Testis (tissue), 2 donors: Measurements from ENCODE around the gene POLD2.

Experiments used
- POLR2A ChIP-seq: fragments of 450-650 bp; IDR thresholded peaks from one replicate; pipeline ENCODE4 v1.6.1; 2017; ENCODE audit warnings: antibody characterized with exemption, mild to moderate bottlenecking, moderate library complexity
- TF ChIP-seq, protein P1 (sequence below), 3 experiments: fragments of 450-650 bp in 2 of 3; fragments of 200-600 bp in 1 of 3; sonication (generic) in 1 of 3; IDR thresholded peaks; one replicate each; pipeline ENCODE4 v1.5.1; 2016 to 2019; ENCODE audit warnings: antibody characterized with exemption in 3 of 3, mild to moderate bottlenecking in 2 of 3, moderate library complexity in 1 of 3

DNA sequence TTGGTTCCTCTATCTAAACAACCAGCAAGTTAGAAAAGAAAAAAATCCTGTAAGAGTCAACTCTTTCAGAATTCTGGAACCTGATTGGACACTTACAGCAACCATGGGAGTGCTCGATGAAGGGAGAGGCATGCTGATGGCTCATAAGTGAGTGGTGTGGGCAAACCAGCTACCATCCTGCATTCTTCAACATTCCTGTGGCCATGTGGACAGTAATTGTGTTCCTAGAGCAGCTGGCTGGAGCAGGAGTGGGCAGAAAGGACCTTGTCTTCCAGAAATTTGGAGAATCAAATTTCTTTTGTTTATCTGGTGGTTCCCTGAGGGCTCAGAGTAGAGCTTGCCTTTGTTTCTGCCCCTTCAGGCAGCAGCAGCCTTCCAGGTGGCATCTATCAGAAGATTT is 40.2 kb upstream of the POLD2 start:
- no peak for TF ChIP-seq POLR2A
- TF ChIP-seq, protein P1, sequence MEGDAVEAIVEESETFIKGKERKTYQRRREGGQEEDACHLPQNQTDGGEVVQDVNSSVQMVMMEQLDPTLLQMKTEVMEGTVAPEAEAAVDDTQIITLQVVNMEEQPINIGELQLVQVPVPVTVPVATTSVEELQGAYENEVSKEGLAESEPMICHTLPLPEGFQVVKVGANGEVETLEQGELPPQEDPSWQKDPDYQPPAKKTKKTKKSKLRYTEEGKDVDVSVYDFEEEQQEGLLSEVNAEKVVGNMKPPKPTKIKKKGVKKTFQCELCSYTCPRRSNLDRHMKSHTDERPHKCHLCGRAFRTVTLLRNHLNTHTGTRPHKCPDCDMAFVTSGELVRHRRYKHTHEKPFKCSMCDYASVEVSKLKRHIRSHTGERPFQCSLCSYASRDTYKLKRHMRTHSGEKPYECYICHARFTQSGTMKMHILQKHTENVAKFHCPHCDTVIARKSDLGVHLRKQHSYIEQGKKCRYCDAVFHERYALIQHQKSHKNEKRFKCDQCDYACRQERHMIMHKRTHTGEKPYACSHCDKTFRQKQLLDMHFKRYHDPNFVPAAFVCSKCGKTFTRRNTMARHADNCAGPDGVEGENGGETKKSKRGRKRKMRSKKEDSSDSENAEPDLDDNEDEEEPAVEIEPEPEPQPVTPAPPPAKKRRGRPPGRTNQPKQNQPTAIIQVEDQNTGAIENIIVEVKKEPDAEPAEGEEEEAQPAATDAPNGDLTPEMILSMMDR (IDR thresholded peaks at IDR 0.05), result no peak
